BE2C (cell line): ENCODE results near the gene AASDHPPT.
"Not testable (repeated sequence)": the region's sequence is repeated elsewhere in the genome, so short reads cannot be mapped to it uniquely, and the experiment has no call there.

ENCODE experiments used
- DNase-seq: peaks from one replicate; pipeline ENCODE4 v3.0.0-alpha.2; 2020
- H3K27me3 ChIP-seq: fragments of 250-450 bp; sonication (Bioruptor Pico); 2 replicates; pipeline ENCODE4 v1.5.1; 2020; ENCODE audit warnings: mild to moderate bottlenecking
- H3K36me3 ChIP-seq: fragments of 250-450 bp; sonication (Bioruptor Pico); 2 replicates; pipeline ENCODE4 v1.5.1; 2020; ENCODE audit warnings: mild to moderate bottlenecking
- H3K4me1 ChIP-seq: fragments of 250-450 bp; sonication (Bioruptor Pico); 2 replicates; pipeline ENCODE4 v1.5.1; 2020
- H3K4me3 ChIP-seq: 2 replicates; pipeline ENCODE4 v1.5.1; 2011; ENCODE audit warnings: low read depth, low read length
- H3K9me3 ChIP-seq: fragments of 250-450 bp; sonication (Bioruptor Pico); 2 replicates; pipeline ENCODE4 v1.5.1; 2020
- TF ChIP-seq, protein P1 (sequence below): IDR thresholded peaks from 2 replicates; pipeline ENCODE4 v1.5.1; 2012; ENCODE audit warnings: mild to moderate bottlenecking, low read depth, low read length

The AASDHPPT gene

DNA sequence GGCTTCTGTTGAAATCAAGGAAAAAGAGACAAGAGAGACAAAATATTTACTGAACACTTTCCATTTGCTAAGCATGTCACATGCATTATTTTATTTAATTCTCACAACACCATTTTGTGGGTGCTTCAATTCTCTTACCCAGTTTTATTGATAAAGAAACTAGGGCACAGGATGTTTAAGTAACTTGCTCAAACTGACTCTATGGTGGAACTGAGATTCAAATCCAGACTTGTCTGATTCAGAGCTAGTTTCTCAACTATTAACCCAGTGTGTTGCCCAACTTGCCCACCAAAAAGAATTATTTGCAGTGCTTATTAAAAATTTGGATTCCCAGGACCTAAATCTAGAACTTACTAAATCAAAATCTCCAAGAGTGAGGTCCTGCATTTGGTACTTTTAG, 33.9 kb upstream of the AASDHPPT start:
- Histone ChIP-seq H3K27me3 (no peaks in the 10 kb centered on the region), H3K4me1 (peaks cover 3% of the 10 kb centered on the region; the same call in 1 of the 2 replicates), H3K36me3 (no peaks in the 10 kb centered on the region), H3K9me3 (no peaks in the 10 kb centered on the region), H3K4me3 (no peak overlapping the region)
- no peak for DNase-seq
- TF ChIP-seq, protein P1, sequence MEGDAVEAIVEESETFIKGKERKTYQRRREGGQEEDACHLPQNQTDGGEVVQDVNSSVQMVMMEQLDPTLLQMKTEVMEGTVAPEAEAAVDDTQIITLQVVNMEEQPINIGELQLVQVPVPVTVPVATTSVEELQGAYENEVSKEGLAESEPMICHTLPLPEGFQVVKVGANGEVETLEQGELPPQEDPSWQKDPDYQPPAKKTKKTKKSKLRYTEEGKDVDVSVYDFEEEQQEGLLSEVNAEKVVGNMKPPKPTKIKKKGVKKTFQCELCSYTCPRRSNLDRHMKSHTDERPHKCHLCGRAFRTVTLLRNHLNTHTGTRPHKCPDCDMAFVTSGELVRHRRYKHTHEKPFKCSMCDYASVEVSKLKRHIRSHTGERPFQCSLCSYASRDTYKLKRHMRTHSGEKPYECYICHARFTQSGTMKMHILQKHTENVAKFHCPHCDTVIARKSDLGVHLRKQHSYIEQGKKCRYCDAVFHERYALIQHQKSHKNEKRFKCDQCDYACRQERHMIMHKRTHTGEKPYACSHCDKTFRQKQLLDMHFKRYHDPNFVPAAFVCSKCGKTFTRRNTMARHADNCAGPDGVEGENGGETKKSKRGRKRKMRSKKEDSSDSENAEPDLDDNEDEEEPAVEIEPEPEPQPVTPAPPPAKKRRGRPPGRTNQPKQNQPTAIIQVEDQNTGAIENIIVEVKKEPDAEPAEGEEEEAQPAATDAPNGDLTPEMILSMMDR = no peak

DNA sequence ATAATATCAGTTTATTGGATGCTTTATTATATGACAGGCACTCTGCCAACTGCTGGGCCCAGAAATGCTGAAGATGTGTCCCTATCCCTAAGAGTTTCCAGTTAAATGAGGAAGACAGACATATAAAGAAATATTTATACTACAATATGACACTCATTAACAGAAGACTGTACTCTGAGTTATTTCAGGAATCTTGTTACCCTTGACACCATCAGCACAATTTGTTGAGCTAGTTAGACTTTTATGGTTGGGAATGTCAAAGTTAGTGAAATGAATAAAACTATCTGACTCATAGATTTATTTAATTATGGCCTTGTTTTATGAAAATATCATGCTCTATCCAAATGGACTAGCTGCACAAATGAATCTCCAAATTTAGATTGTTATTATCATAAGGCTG, 29.8 kb upstream of the AASDHPPT start:
- TF ChIP-seq, protein P1 = no peak
- Histone ChIP-seq H3K27me3 (no peaks in the 10 kb centered on the region), H3K4me3 (no peak overlapping the region), H3K4me1 (peaks cover 7% of the 10 kb centered on the region), H3K9me3 (no peaks in the 10 kb centered on the region), H3K36me3 (no peaks in the 10 kb centered on the region)
- DNase-seq = no peak

DNA sequence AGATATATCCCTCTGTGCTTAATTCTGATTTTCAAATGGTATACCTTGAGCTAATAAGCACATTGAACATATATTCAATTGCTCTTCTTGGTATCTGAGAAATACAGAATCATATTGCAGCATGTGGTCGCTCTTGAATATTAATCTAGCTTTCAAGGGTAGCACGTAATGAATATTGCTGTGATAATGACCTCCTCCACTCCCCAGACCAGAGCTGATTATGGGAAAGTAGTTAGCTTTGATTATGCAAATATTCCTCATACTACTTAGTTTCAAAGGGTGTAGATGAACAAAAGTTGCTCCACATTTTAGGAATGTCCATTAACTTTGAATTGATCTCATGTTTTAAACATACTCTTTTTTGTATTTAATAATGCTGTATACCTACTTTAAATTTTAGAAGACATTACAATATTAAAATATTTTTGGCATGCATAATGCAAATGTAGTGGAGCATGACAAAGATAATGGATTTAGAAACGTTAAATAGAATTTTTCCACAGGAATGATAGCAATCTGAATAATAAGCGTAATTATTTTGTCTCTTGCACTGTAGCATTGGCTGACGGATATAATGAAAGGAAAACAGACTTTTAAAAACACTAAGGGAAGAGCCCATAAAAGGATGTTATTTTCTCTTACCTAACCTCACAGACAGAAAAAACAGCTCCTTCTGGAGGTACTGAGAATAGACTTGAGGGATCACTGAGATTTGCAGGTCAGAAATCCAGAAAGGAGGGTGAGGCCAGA, 27.6 kb upstream of the AASDHPPT start:
- Histone ChIP-seq H3K4me3 (no peak overlapping the region), H3K36me3 (no peaks in the 10 kb centered on the region), H3K27me3 (no peaks in the 10 kb centered on the region), H3K9me3 (no peaks in the 10 kb centered on the region), H3K4me1 (peaks cover 15% of the 10 kb centered on the region)
- TF ChIP-seq, protein P1 = no peak
- DNase-seq = no peak

DNA sequence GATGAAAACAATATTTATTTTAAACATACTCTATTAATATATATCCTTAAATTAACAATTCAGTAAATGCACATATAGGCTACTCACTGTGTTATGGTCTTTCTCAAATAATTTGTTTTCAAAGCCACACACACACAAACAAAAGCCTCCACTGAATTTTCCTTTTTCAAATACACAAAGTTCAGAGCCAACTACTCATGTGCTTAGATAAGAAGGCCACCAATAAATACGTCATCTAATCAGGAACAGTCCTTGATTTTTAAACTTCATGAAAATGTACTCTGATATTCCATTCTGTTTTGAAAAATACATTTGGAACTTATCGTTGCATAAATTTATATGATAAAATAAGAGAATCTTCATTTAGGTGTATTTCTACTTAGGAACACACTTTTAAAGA, 26.4 kb upstream of the AASDHPPT start:
- Histone ChIP-seq H3K4me1 (peaks cover 15% of the 10 kb centered on the region), H3K9me3 (no peaks in the 10 kb centered on the region), H3K36me3 (no peaks in the 10 kb centered on the region), H3K4me3 (no peak overlapping the region), H3K27me3 (no peaks in the 10 kb centered on the region)
- DNase-seq = no peak
- TF ChIP-seq, protein P1 = no peak

DNA sequence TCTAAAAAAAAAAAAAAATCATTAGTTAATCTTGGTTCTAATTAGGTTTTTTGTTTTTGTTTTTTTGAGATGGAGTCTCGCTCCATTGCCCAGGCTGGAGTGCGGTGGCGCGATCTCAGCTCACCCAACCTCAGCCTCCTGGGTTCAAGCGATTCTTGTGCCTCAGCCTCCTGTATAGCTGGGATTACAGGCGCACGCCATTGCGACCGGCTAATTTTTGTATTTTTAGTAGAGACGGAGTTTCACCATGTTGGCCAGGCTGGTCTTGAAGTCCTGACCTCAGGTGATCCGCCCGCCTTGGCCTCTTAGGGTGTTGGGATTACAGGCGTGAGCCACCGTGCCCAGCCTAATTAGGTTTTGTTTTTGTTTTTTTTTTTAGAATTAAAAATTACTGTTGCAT, 19.1 kb upstream of the AASDHPPT start:
- not testable (repeated sequence) for H3K4me3 ChIP-seq, H3K27me3 ChIP-seq, H3K4me1 ChIP-seq, H3K36me3 ChIP-seq, DNase-seq, H3K9me3 ChIP-seq

DNA sequence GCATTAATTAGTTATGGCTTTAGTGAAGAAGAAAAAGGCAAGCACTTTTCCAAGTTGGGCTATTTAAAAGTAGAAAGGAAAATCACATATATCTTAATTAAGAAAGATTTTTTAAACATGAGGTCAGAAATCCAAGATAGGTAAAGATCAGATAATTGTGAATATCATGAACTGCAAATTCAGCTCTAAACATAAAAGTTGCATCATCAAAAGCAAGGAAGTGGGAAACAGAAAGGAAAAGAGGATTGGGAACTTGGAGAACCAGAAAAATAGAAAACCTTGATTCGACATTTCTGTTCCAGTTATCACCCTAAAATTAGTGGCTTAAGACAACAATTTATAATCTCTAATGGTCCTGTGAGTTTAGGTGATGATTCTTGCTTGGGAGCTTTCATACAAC, 17.8 kb upstream of the AASDHPPT start:
- Histone ChIP-seq H3K36me3 (no peaks in the 10 kb centered on the region), H3K4me1 (peaks cover 7% of the 10 kb centered on the region), H3K27me3 (no peaks in the 10 kb centered on the region), H3K9me3 (no peaks in the 10 kb centered on the region), H3K4me3 (no peak overlapping the region)
- TF ChIP-seq, protein P1 = no peak
- no peak for DNase-seq
